ENCODE results near the gene CIRBP. TPM values are rescaled to one million over a fixed set of nuclear protein-coding genes. Genes with fewer than 3 reads are reported as not detected.

The CIRBP gene
- total RNA-seq, 2 experiments from 2014 or later, result 161 to 180 TPM

- Mint-ChIP-seq H3K9me3 (no peaks in the 10 kb centered on the region), H3K4me1 (ENCODE audit: low read depth) (peaks cover 65% of the 10 kb centered on the region), H3K27me3 (no peaks in the 10 kb centered on the region), H3K4me3 (peak overlapping the region; percentile 94), H3K36me3 (ENCODE audit: low read depth) (peaks cover 39% of the 10 kb centered on the region), H3K27ac (peak overlapping the region; percentile 60)
- intact Hi-C loops (cut with micrococcal nuclease), result loop anchor here (2.0 kb wide), 1 partner anchor 26 kb away; no protein-coding TSS in a partner anchor
- ATAC-seq (no peak), DNase-seq (no peak)
- no peak for TF ChIP-seq CTCF (IDR thresholded peaks at IDR 0.05)
- ChIA-PET POLR2A (interaction anchor here (0.8 to 6.1 kb wide), 21 partner anchors 9 to 325 kb away, joined by 3 to 88 read pairs (median 5); partner anchors contain the start of genes ARHGAP45, ATP5F1D and NDUFS7), CTCF (interaction anchor here (0.7 to 16.1 kb wide), 7 partner anchors 8 to 25 kb away, joined by 3 to 449 read pairs (median 7); partner anchors contain the start of gene ATP5F1D)
These were observed 687 bp upstream of the CIRBP start for GRCh38 chr19:1268226-1269064.

GRCh38 chr19:1269478-1270212 lies 513 bp downstream of the CIRBP start:
- no peaks in the 10 kb centered on the region for H3K27me3 Mint-ChIP-seq
- POLR2A ChIA-PET, result interaction anchor here (0.6 to 6.1 kb wide), 25 partner anchors 10 to 324 kb away, joined by 3 to 88 read pairs (median 4); partner anchors contain the start of genes ARHGAP45, ATP5F1D, NDUFS7 and RNU6-2
- CTCF ChIA-PET, result interaction anchor here (0.7 to 16.1 kb wide), 5 partner anchors 9 to 268 kb away, joined by 3 to 449 read pairs (median 3); partner anchors contain the start of gene ATP5F1D
- peaks cover 71% of the 10 kb centered on the region for H3K4me1 Mint-ChIP-seq (ENCODE audit: low read depth)
- H3K36me3 Mint-ChIP-seq (ENCODE audit: low read depth), result peaks cover 47% of the 10 kb centered on the region
- H3K4me3 Mint-ChIP-seq, result peak overlapping the region; percentile 94
- H3K9me3 Mint-ChIP-seq, result no peaks in the 10 kb centered on the region
- intact Hi-C loops (cut with micrococcal nuclease), result loop anchor here (2.0 to 10.0 kb wide), 2 partner anchors 27 to 95 kb away; no protein-coding TSS in a partner anchor
- ATAC-seq, result peak; percentile 19
- peak overlapping the region; percentile 95 for H3K27ac Mint-ChIP-seq
- peak; percentile 88 for DNase-seq
- TF ChIP-seq CTCF (IDR thresholded peaks at IDR 0.05), result no peak

GRCh38 chr19:1270213-1270853 lies 1.2 kb downstream of the CIRBP start:
- intact Hi-C loops (cut with micrococcal nuclease), result loop anchor here (10.0 kb wide), 1 partner anchor 94 kb away; no protein-coding TSS in a partner anchor
- H3K4me3 Mint-ChIP-seq, result peak overlapping the region; percentile 94

More at GRCh38 chr19:1270213-1270853, 1.2 kb downstream of the CIRBP start:
- CTCF ChIA-PET, result no interaction called here
- no peaks in the 10 kb centered on the region for H3K9me3 Mint-ChIP-seq
- H3K36me3 Mint-ChIP-seq (ENCODE audit: low read depth), result peaks cover 47% of the 10 kb centered on the region
- no peaks in the 10 kb centered on the region for H3K27me3 Mint-ChIP-seq
- DNase-seq, result no peak
- POLR2A ChIA-PET, result interaction anchor here (1.1 to 1.7 kb wide), 7 partner anchors 11 to 203 kb away, joined by 3 to 22 read pairs (median 5); partner anchors contain the start of gene ARHGAP45
- H3K27ac Mint-ChIP-seq, result peak overlapping the region; percentile 95
- no peak for TF ChIP-seq CTCF (IDR thresholded peaks at IDR 0.05)
- peaks cover 67% of the 10 kb centered on the region for H3K4me1 Mint-ChIP-seq (ENCODE audit: low read depth)
- ATAC-seq, result no peak
